HepG2 (cell line): ENCODE measurements around the gene IGF2. TPM values are rescaled to one million over a fixed set of nuclear protein-coding genes. Genes with fewer than 3 reads are reported as not detected.

Source experiments
- ATAC-seq: fragments of 200-7000 bp; cut with Tn5 transposase; 3 replicates; pipeline ENCODE4 v1.9.1; 2020; ENCODE audit warnings: mild to moderate bottlenecking, moderate library complexity
- BruUV-seq: library from RNA; stranded (reverse); fragments of 400-500 nt; replicated peaks from 2 replicates; lab custom pipeline; 2021; lab: Mats Ljungman, UMichigan
- CTCF ChIA-PET: fragments of 300-600 bp; formaldehyde crosslinking; extraction: SDS; loops from one replicate; lab custom pipeline; 2021; ENCODE audit warnings: low total read pairs, inconsistent platforms, low intra/inter-chr PET ratio; lab: Yijun Ruan, JAX
- POLR2A ChIA-PET: fragments of 350-600 bp; sonication (Branson Sonifier 250); formaldehyde crosslinking; loops from one replicate; lab custom pipeline; 2020; ENCODE audit warnings: antibody characterized with exemption, inconsistent platforms; lab: Yijun Ruan, JAX
- DNase-seq: peaks from one replicate; pipeline ENCODE4 v3.0.0-alpha.2; 2015; ENCODE audit warnings: low spot score
- FAIRE-seq: peaks from 3 replicates; lab custom pipeline; 2011; peaks lifted over from hg19 to GRCh38; lab: Jason Lieb, UNC
- H2AFZ ChIP-seq: one replicate; pipeline ENCODE4 v1.6.1; 2011; ENCODE audit warnings: low read length, inconsistent platforms
- H3K27ac ChIP-seq: fragments of 300-600 bp; 3 replicates; pipeline ENCODE4 v1.8.0; 2011; ENCODE audit warnings: mixed run types, mild to moderate bottlenecking, mixed read lengths, low read length, inconsistent platforms; ENCODE audit not compliant: insufficient read depth; ENCODE audit errors: extremely low read length
- H3K27me3 ChIP-seq, 2 experiments: fragments of 200-600 bp in 1 of 2; 2 replicates in 1 of 2; 3 replicates in 1 of 2; pipeline versions ENCODE4 v1.6.0 to v1.8.0; 2011; ENCODE audit warnings: low read length in 2 of 2, mild to moderate bottlenecking in 2 of 2, moderate library complexity in 2 of 2, inconsistent platforms in 1 of 2; ENCODE audit not compliant: insufficient read depth in 2 of 2, control insufficient read depth in 1 of 2
- H3K36me3 ChIP-seq, 2 experiments: fragments of 200-600 bp in 1 of 2; replicated peaks in 1 of 2; 2 replicates in 1 of 2; 3 replicates in 1 of 2; pipeline versions ENCODE4 v1.5.1 to v1.8.0; 2011; ENCODE audit warnings: low read length in 2 of 2, inconsistent platforms in 1 of 2; ENCODE audit not compliant: insufficient read depth in 2 of 2, control insufficient read depth in 1 of 2
- H3K4me1 ChIP-seq: 2 replicates; pipeline ENCODE4 v1.5.1; 2012; ENCODE audit warnings: low read length, inconsistent platforms; ENCODE audit not compliant: insufficient read depth
- H3K4me2 ChIP-seq: 2 replicates; pipeline ENCODE4 v1.6.0; 2011; ENCODE audit warnings: low read depth, low read length, inconsistent platforms
- H3K4me3 ChIP-seq, 3 experiments: fragments of 200-600 bp in 1 of 3; sonication (generic), shearing (Covaris generic) in 1 of 3; replicated peaks in 1 of 3; 2 replicates each; pipeline ENCODE4 v1.5.1; 2011 to 2016; ENCODE audit warnings: low read length in 3 of 3, inconsistent platforms in 2 of 3, low read depth in 2 of 3, mild to moderate bottlenecking in 2 of 3, control low read depth in 1 of 3, mixed read lengths in 1 of 3; ENCODE audit not compliant: insufficient read depth in 1 of 3
- H3K79me2 ChIP-seq: one replicate; pipeline ENCODE4 v1.6.1; 2011; ENCODE audit warnings: low read length, inconsistent platforms; ENCODE audit not compliant: insufficient read depth
- H3K9ac ChIP-seq: 2 replicates; pipeline ENCODE4 v1.6.0; 2011; ENCODE audit warnings: mild to moderate bottlenecking, low read depth, low read length, inconsistent platforms; ENCODE audit not compliant: insufficient read depth
- H3K9me3 ChIP-seq: 2 replicates; pipeline ENCODE4 v1.5.1; 2012; ENCODE audit warnings: mild to moderate bottlenecking, low read length
- H4K20me1 ChIP-seq: 2 replicates; pipeline ENCODE4 v1.6.0; 2011; ENCODE audit warnings: inconsistent platforms, mild to moderate bottlenecking, low read length, moderate library complexity; ENCODE audit not compliant: insufficient read depth
- CCAR2 ChIP-seq: fragments of 200-400 bp; formaldehyde crosslinking; optimal IDR thresholded peaks from 2 replicates; pipeline ENCODE3; 2018; ENCODE audit warnings: low read depth, mild to moderate bottlenecking, low read length, moderate library complexity
- MYNN ChIP-seq: sonication (generic); formaldehyde crosslinking; IDR thresholded peaks from 2 replicates; pipeline ENCODE4 v1.4.0; 2020; ENCODE audit warnings: mild to moderate bottlenecking, low read depth, missing genetic modification reagents
- NCOR1 ChIP-seq: fragments of 200-600 bp; sonication (generic); IDR thresholded peaks from 2 replicates; pipeline ENCODE4 v1.7.0; 2017; ENCODE audit warnings: antibody characterized with exemption, low read length, borderline replicate concordance
- ZBED4 ChIP-seq: sonication (generic); formaldehyde crosslinking; IDR thresholded peaks from 2 replicates; pipeline ENCODE4 v1.4.0; 2020; ENCODE audit warnings: missing genetic modification reagents, borderline replicate concordance
- ZHX1 ChIP-seq: sonication (generic); formaldehyde crosslinking; IDR thresholded peaks from 2 replicates; pipeline ENCODE4 v1.8.1; 2022; ENCODE audit warnings: low read depth, mild to moderate bottlenecking, missing genetic modification reagents
- WGBS: methylation state at CpG from one replicate; pipeline ENCODE4 v1.1.6; 2017; ENCODE audit warnings: low lambda C conversion rate; 5-methylcytosine and 5-hydroxymethylcytosine counted together
- in situ Hi-C: cut with HindIII; loops from 2 replicates; pipeline ENCODE4 v1.10.0; 2017; ENCODE audit warnings: low pct_unique_long_range_greater_than_20kb; ENCODE audit not compliant: extremely low pct_ligation_motif_present
- intact Hi-C: fragments of 100-400 bp; cut with micrococcal nuclease; formaldehyde crosslinking; loops from one replicate; pipeline ENCODE4 v1.10.0; 2022; ENCODE audit not compliant: unreplicated experiment
- polyA plus RNA-seq, 8 experiments: library from polyadenylated mRNA; depleted of rRNA in 3 of 8; stranded (reverse) in 7 of 8; unstranded in 1 of 8; fragments of >200 nt; fragmentation: Illumina TruSeq in 4 of 8; extraction: Trizol in 4 of 8; gene quantifications; 2 replicates each; pipeline versions ENCODE4 v1.2.1 to v1.2.3, GENCODE V29; 2011 to 2016; ENCODE audit warnings: low read depth in 4 of 8, missing spikeins in 1 of 8, mixed read lengths in 1 of 8; ENCODE audit not compliant: insufficient read depth in 1 of 8
- total RNA-seq, 5 experiments: library from RNA; depleted of rRNA; stranded (reverse); fragments of >200 nt; fragmentation: Illumina TruSeq; extraction: Trizol; gene quantifications; 2 replicates each; pipeline ENCODE4 v1.2.3, GENCODE V29; 2016; ENCODE audit warnings: low read depth in 1 of 5
- TF ChIP-seq, protein P1 (sequence below): IDR thresholded peaks from 2 replicates; pipeline ENCODE4 v1.6.1; 2016; ENCODE audit warnings: missing compliant biosample characterization, missing genetic modification reagents, borderline replicate concordance

The IGF2 gene
- total and polyA plus RNA-seq, 2 of the 13 experiments (the other 11 are each of a cell fraction or from before 2014, with no cell fraction given): 79.1 to 254 TPM

GRCh38 chr11:2188745-2189144 lies 49.6 kb upstream of the IGF2 start:
- Histone ChIP-seq H3K4me3 (no peak overlapping the region), H4K20me1 (no peaks in the 10 kb centered on the region), H3K4me2 (no peak overlapping the region), H3K9me3 (no peaks in the 10 kb centered on the region), H3K36me3 (no peaks in the 10 kb centered on the region), H3K9ac (no peak overlapping the region), H3K27ac (no peak overlapping the region), H3K27me3 (peaks cover 10 to 74% of the 10 kb centered on the region in 2 experiments), H2AFZ (no peak overlapping the region), H3K4me1 (peaks cover 10% of the 10 kb centered on the region), H3K79me2 (no peaks in the 10 kb centered on the region)
- ChIA-PET POLR2A (no interaction called here), CTCF (no interaction called here)
- DNase-seq (no peak), FAIRE-seq (no peak), ATAC-seq (no peak)
- in situ Hi-C loops (no loop called here), intact Hi-C loops (no loop called here)
- BruUV-seq: no TSS peak
- WGBS: 70% methylated on average over 14 of the region's 19 CpGs
- TF ChIP-seq CCAR2 (no peak), ZHX1 (no peak), NCOR1 (no peak), MYNN (CRISPR knock-in tag) (no peak), ZBED4 (CRISPR knock-in tag) (no peak)
- TF ChIP-seq, protein P1, sequence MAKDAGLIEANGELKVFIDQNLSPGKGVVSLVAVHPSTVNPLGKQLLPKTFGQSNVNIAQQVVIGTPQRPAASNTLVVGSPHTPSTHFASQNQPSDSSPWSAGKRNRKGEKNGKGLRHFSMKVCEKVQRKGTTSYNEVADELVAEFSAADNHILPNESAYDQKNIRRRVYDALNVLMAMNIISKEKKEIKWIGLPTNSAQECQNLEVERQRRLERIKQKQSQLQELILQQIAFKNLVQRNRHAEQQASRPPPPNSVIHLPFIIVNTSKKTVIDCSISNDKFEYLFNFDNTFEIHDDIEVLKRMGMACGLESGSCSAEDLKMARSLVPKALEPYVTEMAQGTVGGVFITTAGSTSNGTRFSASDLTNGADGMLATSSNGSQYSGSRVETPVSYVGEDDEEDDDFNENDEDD: no peak
